ENCODE data around the gene ATP10B. TPM values are rescaled to one million over a fixed set of nuclear protein-coding genes. Genes with fewer than 3 reads are reported as not detected.

The ATP10B gene
- total RNA-seq, 1 experiment from 2014 or later = 0.11 TPM

DNA sequence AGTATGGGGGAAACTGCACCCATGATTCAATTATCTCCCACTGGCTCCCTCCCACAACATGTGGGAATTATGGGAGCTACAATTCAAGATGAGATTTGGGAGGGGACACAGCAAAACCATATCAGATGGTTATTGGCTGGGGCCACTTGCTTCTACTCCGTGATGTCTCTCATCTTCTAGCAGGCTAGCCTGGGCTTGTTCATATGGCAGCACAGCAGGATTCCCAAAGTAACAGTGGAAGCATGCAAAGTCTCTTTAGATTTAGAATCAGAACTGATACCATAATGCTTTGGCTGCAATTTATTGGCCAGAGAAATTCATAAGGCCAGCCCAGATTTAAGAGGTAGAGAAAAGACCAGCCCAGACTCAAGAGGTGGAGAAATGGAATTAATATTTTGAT is 304.1 kb downstream of the ATP10B start (continued):
- TF ChIP-seq PRDM15 (CRISPR knock-in tag; IDR thresholded peaks at IDR 0.05) (no peak), NR2C2 (CRISPR knock-in tag; IDR thresholded peaks at IDR 0.05) (no peak), SOX15 (CRISPR knock-in tag; IDR thresholded peaks at IDR 0.05) (no peak), OVOL2 (CRISPR knock-in tag; IDR thresholded peaks at IDR 0.05; ENCODE audit: borderline replicate concordance) (no peak), ZNF121 (CRISPR knock-in tag; IDR thresholded peaks at IDR 0.05) (no peak), KAT7 (CRISPR knock-in tag; IDR thresholded peaks at IDR 0.05; ENCODE audit: borderline replicate concordance) (no peak), NR3C1 (CRISPR knock-in tag; conservative IDR thresholded peaks at IDR 0.05; ENCODE audit: low read depth) (no peak), ZNF263 (CRISPR knock-in tag; IDR thresholded peaks at IDR 0.05; ENCODE audit: low read depth) (no peak), ZNF671 (CRISPR knock-in tag; IDR thresholded peaks at IDR 0.05) (no peak)
- TF ChIP-seq, protein P1, sequence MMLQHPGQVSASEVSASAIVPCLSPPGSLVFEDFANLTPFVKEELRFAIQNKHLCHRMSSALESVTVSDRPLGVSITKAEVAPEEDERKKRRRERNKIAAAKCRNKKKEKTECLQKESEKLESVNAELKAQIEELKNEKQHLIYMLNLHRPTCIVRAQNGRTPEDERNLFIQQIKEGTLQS (CRISPR knock-in tag; conservative IDR thresholded peaks at IDR 0.05) = no peak

- TF ChIP-seq KAT7 (CRISPR knock-in tag; IDR thresholded peaks at IDR 0.05; ENCODE audit: borderline replicate concordance) (no peak), CREM (CRISPR knock-in tag; IDR thresholded peaks at IDR 0.05) (no peak)
- H3K27ac Mint-ChIP-seq = no peak overlapping the region
- no peaks in the 10 kb centered on the region for H3K36me3 Mint-ChIP-seq
- H3K4me3 Mint-ChIP-seq = no peak overlapping the region
- ChIA-PET POLR2A (no interaction called here), CTCF (interaction anchor here (1.6 kb wide), 1 partner anchor 108 kb away, joined by 4 read pairs; no protein-coding TSS in a partner anchor)
- no peak for DNase-seq (ENCODE audit: low spot score)
- ATAC-seq = no peak
- H3K4me1 Mint-ChIP-seq = peaks cover 6% of the 10 kb centered on the region; the same call in 1 of the 2 replicates
- no peaks in the 10 kb centered on the region for H3K27me3 Mint-ChIP-seq (ENCODE audit: low read depth)
- no peaks in the 10 kb centered on the region for H3K9me3 Mint-ChIP-seq
Observed at GRCh38 chr5:160547061-160547460, 304.9 kb downstream of the ATP10B start.

GRCh38 chr5:160545832-160546231 is 306.2 kb downstream of the ATP10B start:
- no peak for TF ChIP-seq ZNF416 (CRISPR knock-in tag; IDR thresholded peaks at IDR 0.05)
- no peak for TF ChIP-seq EMX1 (CRISPR knock-in tag; IDR thresholded peaks at IDR 0.05)
- TF ChIP-seq, protein P2, sequence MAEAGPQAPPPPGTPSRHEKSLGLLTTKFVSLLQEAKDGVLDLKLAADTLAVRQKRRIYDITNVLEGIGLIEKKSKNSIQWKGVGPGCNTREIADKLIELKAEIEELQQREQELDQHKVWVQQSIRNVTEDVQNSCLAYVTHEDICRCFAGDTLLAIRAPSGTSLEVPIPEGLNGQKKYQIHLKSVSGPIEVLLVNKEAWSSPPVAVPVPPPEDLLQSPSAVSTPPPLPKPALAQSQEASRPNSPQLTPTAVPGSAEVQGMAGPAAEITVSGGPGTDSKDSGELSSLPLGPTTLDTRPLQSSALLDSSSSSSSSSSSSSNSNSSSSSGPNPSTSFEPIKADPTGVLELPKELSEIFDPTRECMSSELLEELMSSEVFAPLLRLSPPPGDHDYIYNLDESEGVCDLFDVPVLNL (CRISPR knock-in tag; IDR thresholded peaks at IDR 0.05; ENCODE audit: borderline replicate concordance, low read depth) = no peak
- TF ChIP-seq ZNF425 (CRISPR knock-in tag; conservative IDR thresholded peaks at IDR 0.05) = no peak
- TF ChIP-seq ZNF263 (CRISPR knock-in tag; IDR thresholded peaks at IDR 0.05; ENCODE audit: low read depth) = no peak
- TF ChIP-seq, protein P3, sequence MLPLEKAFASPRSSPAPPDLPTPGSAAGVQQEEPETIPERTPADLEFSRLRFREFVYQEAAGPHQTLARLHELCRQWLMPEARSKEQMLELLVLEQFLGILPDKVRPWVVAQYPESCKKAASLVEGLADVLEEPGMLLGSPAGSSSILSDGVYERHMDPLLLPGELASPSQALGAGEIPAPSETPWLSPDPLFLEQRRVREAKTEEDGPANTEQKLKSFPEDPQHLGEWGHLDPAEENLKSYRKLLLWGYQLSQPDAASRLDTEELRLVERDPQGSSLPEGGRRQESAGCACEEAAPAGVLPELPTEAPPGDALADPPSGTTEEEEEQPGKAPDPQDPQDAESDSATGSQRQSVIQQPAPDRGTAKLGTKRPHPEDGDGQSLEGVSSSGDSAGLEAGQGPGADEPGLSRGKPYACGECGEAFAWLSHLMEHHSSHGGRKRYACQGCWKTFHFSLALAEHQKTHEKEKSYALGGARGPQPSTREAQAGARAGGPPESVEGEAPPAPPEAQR (CRISPR knock-in tag; IDR thresholded peaks at IDR 0.05) = no peak
- no peak for TF ChIP-seq PRDM15 (CRISPR knock-in tag; IDR thresholded peaks at IDR 0.05)
- TF ChIP-seq, protein P4, sequence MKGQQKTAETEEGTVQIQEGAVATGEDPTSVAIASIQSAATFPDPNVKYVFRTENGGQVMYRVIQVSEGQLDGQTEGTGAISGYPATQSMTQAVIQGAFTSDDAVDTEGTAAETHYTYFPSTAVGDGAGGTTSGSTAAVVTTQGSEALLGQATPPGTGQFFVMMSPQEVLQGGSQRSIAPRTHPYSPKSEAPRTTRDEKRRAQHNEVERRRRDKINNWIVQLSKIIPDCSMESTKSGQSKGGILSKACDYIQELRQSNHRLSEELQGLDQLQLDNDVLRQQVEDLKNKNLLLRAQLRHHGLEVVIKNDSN (CRISPR knock-in tag; IDR thresholded peaks at IDR 0.05) = no peak
- TF ChIP-seq, protein P5, sequence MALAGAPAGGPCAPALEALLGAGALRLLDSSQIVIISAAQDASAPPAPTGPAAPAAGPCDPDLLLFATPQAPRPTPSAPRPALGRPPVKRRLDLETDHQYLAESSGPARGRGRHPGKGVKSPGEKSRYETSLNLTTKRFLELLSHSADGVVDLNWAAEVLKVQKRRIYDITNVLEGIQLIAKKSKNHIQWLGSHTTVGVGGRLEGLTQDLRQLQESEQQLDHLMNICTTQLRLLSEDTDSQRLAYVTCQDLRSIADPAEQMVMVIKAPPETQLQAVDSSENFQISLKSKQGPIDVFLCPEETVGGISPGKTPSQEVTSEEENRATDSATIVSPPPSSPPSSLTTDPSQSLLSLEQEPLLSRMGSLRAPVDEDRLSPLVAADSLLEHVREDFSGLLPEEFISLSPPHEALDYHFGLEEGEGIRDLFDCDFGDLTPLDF (CRISPR knock-in tag; IDR thresholded peaks at IDR 0.05) = no peak
- TF ChIP-seq PRRX2 (CRISPR knock-in tag; IDR thresholded peaks at IDR 0.05) = no peak
- Mint-ChIP-seq H3K9me3 (no peaks in the 10 kb centered on the region), H3K4me3 (no peak overlapping the region), H3K36me3 (no peaks in the 10 kb centered on the region), H3K27me3 (ENCODE audit: low read depth) (no peaks in the 10 kb centered on the region), H3K4me1 (peaks cover 6% of the 10 kb centered on the region; the same call in 1 of the 2 replicates), H3K27ac (no peak overlapping the region)
- no peak for DNase-seq (ENCODE audit: low spot score)
- ChIA-PET POLR2A (no interaction called here), CTCF (no interaction called here)
- no peak for ATAC-seq

All from WTC11 (cell line).